ENCODE measurements around the gene ZNF800.
A peak's percentile ranks its signal among the peaks of the same experiment; 100 is the strongest.
"Not testable (repeated sequence)": the region's sequence is repeated elsewhere in the genome, so short reads cannot be mapped to it uniquely, and the experiment has no call there.

Gene ZNF800

GRCh38 chr7:127392566-127393367 lies at the start of gene ZNF800:
ZNF800 (minus strand) TSS chr7:127392708; CDS start chr7:127391557, 1,151 bp downstream.
- peak; percentile 95 for DNase-seq

GRCh38 chr7:127440206-127440605 lies 47.7 kb upstream of the ZNF800 start:
- no peak for DNase-seq

- no peak for DNase-seq
These were observed 46.3 kb upstream of the ZNF800 start for GRCh38 chr7:127438836-127439235.

GRCh38 chr7:127437837-127438236 lies 45.3 kb upstream of the ZNF800 start:
- no peak for DNase-seq

- no peak for DNase-seq
These were observed 44.7 kb upstream of the ZNF800 start for GRCh38 chr7:127437241-127437640.

- not testable (repeated sequence) for DNase-seq
These were observed 36.8 kb upstream of the ZNF800 start for GRCh38 chr7:127429281-127429680.

- peak; percentile 47 for DNase-seq
These were observed 26.7 kb upstream of the ZNF800 start for GRCh38 chr7:127419196-127419595.

GRCh38 chr7:127418459-127418858 lies 26.0 kb upstream of the ZNF800 start:
- DNase-seq = no peak

GRCh38 chr7:127417346-127417745 lies 24.8 kb upstream of the ZNF800 start:
- DNase-seq = no peak

GRCh38 chr7:127415060-127415742 lies 22.7 kb upstream of the ZNF800 start:
- DNase-seq = no peak

GRCh38 chr7:127413962-127414361 lies 21.5 kb upstream of the ZNF800 start:
- no peak for DNase-seq

- no peak for DNase-seq
These were observed 20.8 kb upstream of the ZNF800 start for GRCh38 chr7:127413326-127413725.

GRCh38 chr7:127411176-127411575 lies 18.7 kb upstream of the ZNF800 start:
- DNase-seq = no peak

- no peak for DNase-seq
These were observed 17.1 kb upstream of the ZNF800 start for GRCh38 chr7:127409629-127410028.

- no peak for DNase-seq
These were observed 12.0 kb upstream of the ZNF800 start for GRCh38 chr7:127404286-127405072.

- DNase-seq = no peak
These were observed 3.7 kb upstream of the ZNF800 start for GRCh38 chr7:127396184-127396583.

- DNase-seq = not testable (repeated sequence)
These were observed 2.6 kb upstream of the ZNF800 start for GRCh38 chr7:127395104-127395503.

- peak; percentile 85 for DNase-seq
These were observed 1.0 kb upstream of the ZNF800 start for GRCh38 chr7:127393368-127394058.

GRCh38 chr7:127392182-127392565 lies 334 bp downstream of the ZNF800 start:
- DNase-seq = peak; percentile 84

- DNase-seq = peak; percentile 73
These were observed 822 bp downstream of the ZNF800 start for GRCh38 chr7:127391591-127392181.

GRCh38 chr7:127390817-127391590 lies 1.5 kb downstream of the ZNF800 start:
- DNase-seq = no peak
